Cortex of kidney (tissue), 1 donor: Measurements from ENCODE around the gene PLCD4.

Source experiments
- DNase-seq: peaks from one replicate; lab custom pipeline; 2025; lab: John Stamatoyannopoulos, UW

The PLCD4 gene

DNA sequence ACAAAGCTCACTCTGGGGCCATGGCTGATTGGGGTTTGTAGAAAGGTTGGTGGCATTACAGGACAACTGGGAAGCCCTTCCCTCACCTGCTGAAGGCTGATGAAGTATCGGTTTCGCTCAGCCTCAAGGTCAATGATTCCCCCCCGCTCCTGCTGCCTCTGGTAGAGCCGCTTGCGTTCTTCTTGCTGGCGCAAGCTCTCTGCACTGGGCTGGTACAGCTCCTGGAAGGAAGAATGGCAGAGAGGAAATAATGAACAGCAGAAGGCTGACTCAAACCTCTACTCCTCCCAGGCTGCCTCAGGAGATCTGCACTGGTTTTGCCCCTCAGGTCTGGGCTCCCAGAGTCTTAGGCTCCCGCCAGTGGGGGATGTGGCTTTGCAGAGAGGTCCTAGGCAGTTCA is 57.0 kb downstream of the PLCD4 start:
- no peak for DNase-seq

GRCh38 chr2:218671097-218671653 is 63.5 kb downstream of the PLCD4 start:
- no peak for DNase-seq

DNA sequence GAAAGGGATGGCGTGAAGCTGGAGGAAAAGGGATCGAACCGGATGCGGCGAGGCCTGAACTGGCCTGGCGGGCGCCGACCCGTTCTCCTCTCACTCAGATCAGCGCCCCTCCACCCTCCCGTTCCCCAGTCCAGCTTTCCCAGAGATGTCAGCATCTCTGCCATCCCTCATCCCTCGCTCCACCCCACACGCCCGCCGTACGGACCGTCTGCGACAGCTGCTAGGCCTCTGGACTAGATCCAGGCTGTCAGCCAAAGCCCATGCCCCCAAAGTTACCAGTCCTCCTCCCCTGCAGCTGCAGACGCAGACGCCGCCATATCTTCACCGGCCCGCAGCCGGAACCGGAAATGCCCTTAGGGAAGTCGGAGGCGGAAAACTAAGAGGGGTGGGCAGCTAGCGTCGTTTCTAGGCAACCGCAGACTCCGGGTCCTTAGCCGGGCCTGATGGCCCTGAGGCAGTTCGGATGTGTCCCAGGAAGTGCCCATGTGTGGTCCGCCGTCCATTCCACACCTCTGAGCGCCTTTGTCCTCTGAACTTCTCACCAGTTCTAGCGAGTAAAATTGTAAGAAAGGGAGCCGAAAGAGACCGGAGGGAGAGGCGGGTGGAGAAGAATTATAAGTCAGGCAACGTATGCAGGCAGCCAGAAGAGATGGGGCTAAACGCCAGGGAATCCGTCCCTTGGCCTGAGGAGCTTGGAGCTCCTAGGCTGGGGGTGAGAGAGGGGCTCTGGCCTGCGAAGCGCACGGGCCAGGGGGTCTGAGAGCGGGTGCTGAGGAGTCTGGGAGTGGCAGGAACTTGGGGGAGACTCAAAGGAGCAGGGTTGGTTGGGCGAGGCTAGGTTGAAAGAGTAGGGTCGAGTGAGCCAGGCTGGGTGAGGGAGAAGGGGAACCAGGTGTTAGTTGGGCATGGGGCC is 64.2 kb downstream of the PLCD4 start, which contains the start of the genes RNF25 and STK36:
Gene RNF25 (minus strand): TSS at position 349 of the 913 bp plus-strand sequence. CDS start 32 bp downstream, at position 317.
Gene STK36 (plus strand): TSS at position 433 of the 913 bp plus-strand sequence. CDS start 744 bp downstream, outside the sequence.
- DNase-seq = no peak

DNA sequence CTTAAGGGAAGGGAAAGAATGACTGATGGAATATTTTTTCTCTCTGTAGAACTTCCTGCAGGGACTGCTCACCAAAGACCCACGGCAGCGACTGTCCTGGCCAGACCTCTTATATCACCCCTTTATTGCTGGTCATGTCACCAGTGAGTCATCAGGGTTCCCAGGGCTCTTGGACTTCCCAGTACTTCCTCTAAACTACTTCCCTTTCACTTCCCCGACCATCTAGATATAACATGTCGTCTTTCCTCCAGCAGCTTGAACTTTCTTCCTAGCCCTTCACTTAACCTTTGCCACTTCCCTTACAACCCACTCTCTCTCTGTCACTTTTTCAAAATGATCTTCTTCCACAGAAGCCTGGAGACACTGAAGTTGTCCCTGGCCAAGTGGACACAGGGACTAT is 71.4 kb downstream of the PLCD4 start:
- no peak for DNase-seq

DNA sequence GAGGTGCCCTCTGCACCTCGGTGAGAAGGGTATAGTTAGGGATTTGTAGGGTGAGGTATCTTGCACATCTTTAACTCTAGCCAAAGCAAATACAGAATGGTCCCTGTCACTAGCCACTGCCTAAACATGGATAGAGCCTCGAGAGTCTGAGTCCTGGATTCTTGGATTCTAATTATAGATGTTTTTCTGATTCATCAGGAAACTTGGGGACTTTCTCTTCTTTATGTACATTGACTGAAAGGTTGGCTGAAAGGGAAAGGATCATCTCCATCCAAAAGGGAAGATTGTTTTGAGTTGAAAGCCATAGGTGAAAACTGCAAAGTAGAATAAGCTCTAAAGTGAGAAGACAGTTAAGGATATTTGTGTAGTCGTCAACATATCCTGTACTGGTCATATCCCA is 72.4 kb downstream of the PLCD4 start:
- DNase-seq = no peak
